ENCODE measurements around the gene ABHD12. TPM values are rescaled to one million over a fixed set of nuclear protein-coding genes. Genes with fewer than 3 reads are reported as not detected.

The ABHD12 gene
- polyA plus RNA-seq (2013, experiment 1 of 2), result 26.3 TPM
- polyA plus RNA-seq (2013, experiment 2 of 2), result 28.3 TPM

DNA sequence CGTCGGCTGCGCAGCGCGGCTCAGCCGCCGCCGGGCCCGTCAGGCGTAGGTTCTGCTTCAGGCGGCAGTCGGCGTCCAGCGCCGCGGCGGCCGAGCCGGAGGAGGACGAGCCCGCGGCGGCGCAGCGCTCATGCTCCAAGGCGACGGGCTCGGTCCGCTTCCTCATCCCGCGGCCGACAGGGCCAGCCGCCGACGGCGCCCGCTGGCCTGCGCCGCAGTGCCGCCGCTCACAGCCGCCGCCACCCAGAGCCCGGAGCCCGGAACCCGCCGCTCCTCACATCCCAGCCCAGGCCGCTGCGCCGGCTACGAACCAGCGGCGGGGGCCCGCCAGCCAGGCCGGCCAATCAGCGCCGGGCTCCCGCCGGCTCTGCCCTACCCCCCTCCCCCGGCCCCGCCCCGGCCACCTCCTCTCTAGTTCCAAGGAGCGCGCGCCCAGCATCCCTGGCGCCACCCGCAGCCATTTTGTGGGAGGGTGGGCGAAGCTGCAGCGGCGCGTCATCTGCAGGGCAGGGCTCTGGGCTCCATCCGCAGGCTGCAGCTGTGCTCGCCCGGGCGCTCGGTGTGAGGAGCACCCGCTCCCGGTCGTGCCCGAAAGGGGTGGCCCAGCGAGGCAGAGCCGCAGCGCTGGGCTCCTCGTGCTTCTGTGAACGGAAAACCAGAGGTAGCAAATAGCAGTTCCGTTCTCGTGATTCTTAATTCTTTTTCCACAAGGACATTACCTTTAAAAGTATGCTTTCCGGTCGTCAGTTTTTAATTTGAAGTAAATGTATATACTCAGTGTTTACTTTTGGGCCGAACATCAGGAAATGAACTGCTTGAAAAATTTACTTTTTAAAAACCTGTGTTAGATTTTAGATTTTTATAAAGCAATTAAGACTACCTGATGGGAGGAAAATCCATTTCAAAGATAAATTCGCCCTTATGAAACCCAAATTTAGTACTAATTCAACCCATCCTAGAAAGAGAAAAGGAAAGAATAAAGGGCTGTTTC, at the start of gene ABHD12:
Gene ABHD12, minus strand, starts transcription at position 298 of the 991 bp plus-strand sequence. Its CDS starts 132 bp downstream, at position 166.
- peaks cover 21% of the 10 kb centered on the region for H3K79me2 ChIP-seq (ENCODE audit: control insufficient read depth, insufficient read depth, low read length)
- no peak within 1 kb of the TSS for H3K23ac ChIP-seq (ENCODE audit: low read length)
- no peak within 1 kb of the TSS for H2BK15ac ChIP-seq (replicated peaks; ENCODE audit: low read depth)
- H3K4me1 ChIP-seq (ENCODE audit: control insufficient read depth, low read depth, low read length), result peaks cover 7% of the 10 kb centered on the region
- H3K4ac ChIP-seq (ENCODE audit: low read depth, low read length), result peak within 1 kb of the TSS; percentile 46
- H3K56ac ChIP-seq (ENCODE audit: low read length), result peak within 1 kb of the TSS; percentile 98
- peak within 1 kb of the TSS; percentile 92 for H3K9ac ChIP-seq (ENCODE audit: low read length)
- peak within 1 kb of the TSS; percentile 91 for H3K27ac ChIP-seq (ENCODE audit: low read depth, low read length)
- peaks cover 8% of the 10 kb centered on the region for H3K79me1 ChIP-seq (ENCODE audit: low read length)
- H3K36me3 ChIP-seq (ENCODE audit: control insufficient read depth, insufficient read depth, low read length), result no peaks in the 10 kb centered on the region
- peak within 1 kb of the TSS; percentile 97 for H3K4me2 ChIP-seq (ENCODE audit: low read length)
- H4K5ac ChIP-seq (ENCODE audit: low read length), result no peak within 1 kb of the TSS
- H2AK5ac ChIP-seq (ENCODE audit: low read length), result no peak within 1 kb of the TSS
- peak within 1 kb of the TSS; percentile 77 for H4K8ac ChIP-seq (ENCODE audit: low read depth, low read length)
- peak within 1 kb of the TSS; percentile 9 for H3K18ac ChIP-seq (ENCODE audit: low read length)
- no CpG with 5 or more reads among the region's 91 CpGs for WGBS (ENCODE audit: extremely low coverage, insufficient coverage, low lambda C conversion rate)
- H2BK120ac ChIP-seq (ENCODE audit: low read depth, low read length), result no peak within 1 kb of the TSS
- H3K27me3 ChIP-seq (ENCODE audit: insufficient read depth, low read length, poor library complexity), result no peaks in the 10 kb centered on the region
- DNase-seq, result peak; percentile 98
- peak within 1 kb of the TSS; percentile 59 for H2BK5ac ChIP-seq (ENCODE audit: low read length)
- H3K4me3 ChIP-seq (ENCODE audit: low read length), result peak within 1 kb of the TSS; percentile 80

DNA sequence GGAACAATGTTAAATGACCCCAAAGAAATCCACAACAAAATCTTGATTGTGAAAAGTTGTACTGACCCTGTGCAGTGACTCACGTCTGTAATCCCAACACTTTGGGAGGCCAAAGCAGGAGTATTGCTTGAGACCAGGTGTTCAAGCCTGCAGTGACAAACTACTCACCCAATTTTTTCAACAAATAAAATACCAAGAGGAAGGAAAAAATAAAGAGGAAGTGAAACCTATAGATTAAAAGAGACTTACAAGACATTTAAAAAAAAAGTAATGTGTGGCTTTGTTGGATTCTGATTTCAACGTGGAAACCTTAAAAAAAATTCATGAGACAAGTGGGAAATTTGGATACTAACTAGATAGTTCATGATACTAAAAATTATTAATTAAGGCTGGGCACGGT, 48.7 kb upstream of the ABHD12 start:
- no peak overlapping the region for H3K4ac ChIP-seq (ENCODE audit: low read depth, low read length)
- H3K4me1 ChIP-seq (ENCODE audit: control insufficient read depth, low read depth, low read length), result peaks cover 5% of the 10 kb centered on the region
- no peak overlapping the region for H2BK120ac ChIP-seq (ENCODE audit: low read depth, low read length)
- peaks cover 1% of the 10 kb centered on the region for H3K79me1 ChIP-seq (ENCODE audit: low read length)
- no peak overlapping the region for H4K5ac ChIP-seq (ENCODE audit: low read length)
- DNase-seq, result no peak
- no peak overlapping the region for H2AK5ac ChIP-seq (ENCODE audit: low read length)
- no peak overlapping the region for H3K27ac ChIP-seq (ENCODE audit: low read depth, low read length)
- no peak overlapping the region for H2BK5ac ChIP-seq (ENCODE audit: low read length)
- H3K9ac ChIP-seq (ENCODE audit: low read length), result no peak overlapping the region
- no peak overlapping the region for H3K4me2 ChIP-seq (ENCODE audit: low read length)
- no peak overlapping the region for H3K56ac ChIP-seq (ENCODE audit: low read length)
- H4K8ac ChIP-seq (ENCODE audit: low read depth, low read length), result no peak overlapping the region
- no peaks in the 10 kb centered on the region for H3K79me2 ChIP-seq (ENCODE audit: control insufficient read depth, insufficient read depth, low read length)
- no peak overlapping the region for H3K18ac ChIP-seq (ENCODE audit: low read length)
- H3K23ac ChIP-seq (ENCODE audit: low read length), result no peak overlapping the region
- H3K4me3 ChIP-seq (ENCODE audit: low read length), result no peak overlapping the region
- WGBS (ENCODE audit: extremely low coverage, insufficient coverage, low lambda C conversion rate), result no CpG with 5 or more reads among the region's 3 CpGs
- H2BK15ac ChIP-seq (replicated peaks; ENCODE audit: low read depth), result no peak overlapping the region
- H3K27me3 ChIP-seq (ENCODE audit: insufficient read depth, low read length, poor library complexity), result no peaks in the 10 kb centered on the region
- H3K36me3 ChIP-seq (ENCODE audit: control insufficient read depth, insufficient read depth, low read length), result peaks cover 3% of the 10 kb centered on the region

DNA sequence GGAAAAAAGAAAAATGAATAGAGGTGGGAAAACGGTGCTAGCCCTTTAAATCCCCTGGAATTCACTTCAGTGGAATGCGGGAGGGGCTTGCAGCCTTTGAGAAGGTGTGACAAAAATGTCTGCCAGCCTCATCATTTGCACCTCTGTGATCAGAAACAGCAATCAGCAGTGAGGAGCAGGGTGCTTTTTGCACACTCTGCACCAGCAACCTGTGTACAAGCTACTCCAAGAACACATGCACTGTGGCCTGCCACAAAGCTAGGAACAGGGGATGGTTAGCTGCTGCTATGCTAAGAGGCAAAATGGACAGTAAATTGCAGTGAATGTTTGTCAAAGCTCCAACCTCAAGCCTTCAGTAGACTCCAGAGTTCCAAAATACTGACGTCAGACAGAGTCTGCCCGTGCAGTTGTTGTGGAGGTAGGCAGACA, 46.5 kb upstream of the ABHD12 start:
- Histone ChIP-seq H4K5ac (ENCODE audit: low read length) (no peak overlapping the region), H3K79me1 (ENCODE audit: low read length) (peaks cover 1% of the 10 kb centered on the region), H3K4ac (ENCODE audit: low read depth, low read length) (peak overlapping the region; percentile 68), H2BK15ac (replicated peaks; ENCODE audit: low read depth) (no peak overlapping the region), H3K56ac (ENCODE audit: low read length) (peak overlapping the region; percentile 28), H3K4me3 (ENCODE audit: low read length) (no peak overlapping the region), H3K18ac (ENCODE audit: low read length) (no peak overlapping the region), H2BK120ac (ENCODE audit: low read depth, low read length) (no peak overlapping the region), H3K79me2 (ENCODE audit: control insufficient read depth, insufficient read depth, low read length) (no peaks in the 10 kb centered on the region), H3K23ac (ENCODE audit: low read length) (no peak overlapping the region), H3K27me3 (ENCODE audit: insufficient read depth, low read length, poor library complexity) (no peaks in the 10 kb centered on the region), H3K9ac (ENCODE audit: low read length) (peak overlapping the region; percentile 31), H2AK5ac (ENCODE audit: low read length) (no peak overlapping the region), H2BK5ac (ENCODE audit: low read length) (no peak overlapping the region), H3K27ac (ENCODE audit: low read depth, low read length) (peak overlapping the region; percentile 6), H4K8ac (ENCODE audit: low read depth, low read length) (no peak overlapping the region), H3K4me1 (ENCODE audit: control insufficient read depth, low read depth, low read length) (peaks cover 5% of the 10 kb centered on the region), H3K36me3 (ENCODE audit: control insufficient read depth, insufficient read depth, low read length) (peaks cover 3% of the 10 kb centered on the region), H3K4me2 (ENCODE audit: low read length) (no peak overlapping the region)
- peak; percentile 92 for DNase-seq
- no CpG with 5 or more reads among the region's 4 CpGs for WGBS (ENCODE audit: extremely low coverage, insufficient coverage, low lambda C conversion rate)

DNA sequence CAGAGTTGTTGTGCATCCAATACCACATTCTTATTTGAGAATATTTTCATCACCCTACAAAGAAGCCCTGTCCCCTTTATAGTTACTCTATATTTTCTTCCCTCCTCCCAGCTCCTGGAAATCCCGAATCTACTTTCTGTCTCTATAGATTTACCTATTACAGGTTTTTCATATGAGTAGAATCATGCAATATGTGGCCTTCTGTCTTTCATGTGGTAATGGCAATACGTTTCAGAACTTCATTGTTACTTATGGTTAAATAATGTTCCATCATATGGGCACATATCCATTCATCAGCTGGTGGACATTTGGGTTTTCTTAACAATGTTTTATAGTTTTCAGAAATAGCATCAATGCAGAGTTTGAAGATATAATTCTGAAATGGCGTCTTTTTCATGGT, 33.9 kb upstream of the ABHD12 start:
- WGBS (ENCODE audit: extremely low coverage, insufficient coverage, low lambda C conversion rate), result no CpG with 5 or more reads among the region's 3 CpGs
- no peak overlapping the region for H3K4me2 ChIP-seq (ENCODE audit: low read length)
- no peak overlapping the region for H3K4ac ChIP-seq (ENCODE audit: low read depth, low read length)
- no peak overlapping the region for H2BK5ac ChIP-seq (ENCODE audit: low read length)
- no peak overlapping the region for H3K4me3 ChIP-seq (ENCODE audit: low read length)
- H2BK15ac ChIP-seq (replicated peaks; ENCODE audit: low read depth), result no peak overlapping the region
- no peak overlapping the region for H3K18ac ChIP-seq (ENCODE audit: low read length)
- H3K27ac ChIP-seq (ENCODE audit: low read depth, low read length), result no peak overlapping the region
- no peak overlapping the region for H2AK5ac ChIP-seq (ENCODE audit: low read length)
- H3K23ac ChIP-seq (ENCODE audit: low read length), result no peak overlapping the region
- H3K27me3 ChIP-seq (ENCODE audit: insufficient read depth, low read length, poor library complexity), result no peaks in the 10 kb centered on the region
- H4K5ac ChIP-seq (ENCODE audit: low read length), result no peak overlapping the region
- DNase-seq, result no peak
- no peak overlapping the region for H2BK120ac ChIP-seq (ENCODE audit: low read depth, low read length)
- no peak overlapping the region for H3K9ac ChIP-seq (ENCODE audit: low read length)
- no peak overlapping the region for H3K56ac ChIP-seq (ENCODE audit: low read length)
- H3K4me1 ChIP-seq (ENCODE audit: control insufficient read depth, low read depth, low read length), result no peaks in the 10 kb centered on the region
- no peaks in the 10 kb centered on the region for H3K79me1 ChIP-seq (ENCODE audit: low read length)
- H3K79me2 ChIP-seq (ENCODE audit: control insufficient read depth, insufficient read depth, low read length), result no peaks in the 10 kb centered on the region
- peaks cover 4% of the 10 kb centered on the region for H3K36me3 ChIP-seq (ENCODE audit: control insufficient read depth, insufficient read depth, low read length)
- H4K8ac ChIP-seq (ENCODE audit: low read depth, low read length), result no peak overlapping the region

DNA sequence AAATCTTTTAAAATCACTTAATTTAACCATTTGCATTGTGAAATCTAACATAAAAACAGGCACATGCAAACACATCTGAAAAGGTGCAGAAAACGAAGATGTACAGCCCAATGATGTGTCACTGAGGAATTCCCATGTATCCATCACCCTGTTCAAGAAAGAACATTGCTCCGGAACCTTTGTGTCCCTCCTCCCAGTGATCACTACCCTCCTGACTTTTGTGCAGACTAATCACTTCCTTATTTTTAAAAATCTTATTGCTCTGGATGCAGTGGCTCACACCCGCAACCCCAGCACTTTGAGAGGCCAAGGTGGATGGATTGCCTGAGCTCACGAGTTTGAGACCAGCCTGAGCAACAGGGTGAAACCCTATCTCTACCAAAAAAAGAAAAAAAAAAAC, 31.4 kb upstream of the ABHD12 start:
- Histone ChIP-seq H3K9ac (ENCODE audit: low read length) (no peak overlapping the region), H3K79me2 (ENCODE audit: control insufficient read depth, insufficient read depth, low read length) (no peaks in the 10 kb centered on the region), H3K4ac (ENCODE audit: low read depth, low read length) (no peak overlapping the region), H4K8ac (ENCODE audit: low read depth, low read length) (no peak overlapping the region), H3K4me1 (ENCODE audit: control insufficient read depth, low read depth, low read length) (no peaks in the 10 kb centered on the region), H2BK120ac (ENCODE audit: low read depth, low read length) (no peak overlapping the region), H3K27me3 (ENCODE audit: insufficient read depth, low read length, poor library complexity) (no peaks in the 10 kb centered on the region), H4K5ac (ENCODE audit: low read length) (no peak overlapping the region), H3K27ac (ENCODE audit: low read depth, low read length) (no peak overlapping the region), H2BK15ac (replicated peaks; ENCODE audit: low read depth) (no peak overlapping the region), H3K4me2 (ENCODE audit: low read length) (no peak overlapping the region), H2AK5ac (ENCODE audit: low read length) (no peak overlapping the region), H3K56ac (ENCODE audit: low read length) (no peak overlapping the region), H2BK5ac (ENCODE audit: low read length) (no peak overlapping the region), H3K23ac (ENCODE audit: low read length) (no peak overlapping the region), H3K79me1 (ENCODE audit: low read length) (peaks cover 1% of the 10 kb centered on the region), H3K4me3 (ENCODE audit: low read length) (no peak overlapping the region), H3K18ac (ENCODE audit: low read length) (no peak overlapping the region), H3K36me3 (ENCODE audit: control insufficient read depth, insufficient read depth, low read length) (peaks cover 10% of the 10 kb centered on the region)
- DNase-seq, result no peak
- no CpG with 5 or more reads among the region's 4 CpGs for WGBS (ENCODE audit: extremely low coverage, insufficient coverage, low lambda C conversion rate)
